ENCODE results near the gene LETM1. TPM values are rescaled to one million over a fixed set of nuclear protein-coding genes. Genes with fewer than 3 reads are reported as not detected.

The LETM1 gene
- total and polyA plus RNA-seq, 2 of the 13 experiments (the other 11 are each of a cell fraction or from before 2014, with no cell fraction given), result 9.7 to 41.6 TPM

DNA sequence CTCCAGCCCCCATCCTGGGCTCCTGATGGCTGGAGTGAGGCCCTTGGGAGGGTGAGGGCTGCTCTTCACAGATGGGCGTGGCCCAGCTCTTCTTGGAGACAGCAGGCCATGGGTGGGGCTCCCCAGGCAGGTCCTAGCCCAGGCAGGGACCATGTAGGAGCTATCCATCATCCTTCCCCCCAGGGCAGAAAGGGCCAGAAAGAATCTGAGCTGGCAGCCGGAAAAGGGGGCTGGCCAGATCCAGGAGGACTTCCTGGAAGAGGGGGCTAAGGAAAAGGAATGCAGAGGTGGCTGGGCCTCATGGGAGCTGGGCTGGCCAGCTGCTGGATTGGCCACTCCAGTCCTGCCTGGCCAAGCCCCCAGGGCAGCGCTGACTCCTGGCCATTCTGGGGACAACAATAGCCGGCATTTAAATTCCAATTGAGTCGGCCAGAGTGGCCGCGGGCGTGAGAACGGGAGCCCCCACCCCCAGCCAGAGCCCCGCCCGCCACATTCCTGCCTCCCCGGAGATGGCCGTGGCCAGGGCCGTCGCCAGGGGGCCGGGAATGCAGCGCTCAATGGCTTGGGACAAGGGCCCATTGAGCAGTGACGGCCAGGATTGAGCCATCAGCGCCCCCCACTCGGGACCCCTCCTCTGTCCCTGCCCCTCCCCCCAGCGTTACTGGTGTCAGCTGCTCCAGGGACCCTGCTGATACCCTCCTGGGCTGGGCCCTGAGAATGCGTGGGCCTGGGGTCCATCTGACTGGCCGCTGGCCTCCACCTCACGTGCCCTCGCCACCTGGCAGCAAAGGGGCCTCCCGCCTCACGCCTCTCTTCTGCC, 77.9 kb downstream of the LETM1 start (continued):
- TF ChIP-seq EZH2 (conservative IDR thresholded peaks at IDR 0.05; ENCODE audit: low read depth, low read length) (no peak), ZNF121 (CRISPR knock-in tag; IDR thresholded peaks at IDR 0.05) (no peak), ZNF367 (CRISPR knock-in tag; IDR thresholded peaks at IDR 0.05; ENCODE audit: borderline replicate concordance) (0 out of 2 replicates have a peak, but pooled peaks have one; percentile 45), KLF15 (CRISPR knock-in tag; IDR thresholded peaks at IDR 0.05; ENCODE audit: borderline replicate concordance) (no peak), GTF3A (CRISPR knock-in tag; conservative IDR thresholded peaks at IDR 0.05) (no peak), MTA3 (CRISPR knock-in tag; IDR thresholded peaks at IDR 0.05) (no peak), ZNF326 (CRISPR knock-in tag; IDR thresholded peaks at IDR 0.05; ENCODE audit: borderline replicate concordance) (no peak), ZNF543 (CRISPR knock-in tag; IDR thresholded peaks at IDR 0.05) (no peak), ZNF446 (CRISPR knock-in tag; IDR thresholded peaks at IDR 0.05) (no peak), GATAD1 (CRISPR knock-in tag; IDR thresholded peaks at IDR 0.05) (no peak; the same call in 1 of the 2 replicates), ZNF138 (CRISPR knock-in tag; IDR thresholded peaks at IDR 0.05; ENCODE audit: low read depth) (no peak), ELF4 (CRISPR knock-in tag; IDR thresholded peaks at IDR 0.05; ENCODE audit: borderline replicate concordance) (no peak), HHEX (CRISPR knock-in tag; IDR thresholded peaks at IDR 0.05) (no peak), ZNF207 (IDR thresholded peaks at IDR 0.05; ENCODE audit: borderline replicate concordance) (no peak), HNF1B (CRISPR knock-in tag; IDR thresholded peaks at IDR 0.05) (no peak), THAP11 (CRISPR knock-in tag; IDR thresholded peaks at IDR 0.05) (no peak), ZNF589 (CRISPR knock-in tag; conservative IDR thresholded peaks at IDR 0.05) (no peak), DMAP1 (CRISPR knock-in tag; IDR thresholded peaks at IDR 0.05) (no peak), REXO4 (CRISPR knock-in tag; IDR thresholded peaks at IDR 0.05; ENCODE audit: borderline replicate concordance) (no peak), HNRNPK (IDR thresholded peaks at IDR 0.05; ENCODE audit: low read depth, low read length, poor library complexity, severe bottlenecking) (peak; percentile 21), ZNF607 (CRISPR knock-in tag; IDR thresholded peaks at IDR 0.05; ENCODE audit: borderline replicate concordance) (no peak)
- TF ChIP-seq, protein P1, sequence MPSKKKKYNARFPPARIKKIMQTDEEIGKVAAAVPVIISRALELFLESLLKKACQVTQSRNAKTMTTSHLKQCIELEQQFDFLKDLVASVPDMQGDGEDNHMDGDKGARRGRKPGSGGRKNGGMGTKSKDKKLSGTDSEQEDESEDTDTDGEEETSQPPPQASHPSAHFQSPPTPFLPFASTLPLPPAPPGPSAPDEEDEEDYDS (CRISPR knock-in tag; IDR thresholded peaks at IDR 0.05), result no peak
- TF ChIP-seq, protein P2, sequence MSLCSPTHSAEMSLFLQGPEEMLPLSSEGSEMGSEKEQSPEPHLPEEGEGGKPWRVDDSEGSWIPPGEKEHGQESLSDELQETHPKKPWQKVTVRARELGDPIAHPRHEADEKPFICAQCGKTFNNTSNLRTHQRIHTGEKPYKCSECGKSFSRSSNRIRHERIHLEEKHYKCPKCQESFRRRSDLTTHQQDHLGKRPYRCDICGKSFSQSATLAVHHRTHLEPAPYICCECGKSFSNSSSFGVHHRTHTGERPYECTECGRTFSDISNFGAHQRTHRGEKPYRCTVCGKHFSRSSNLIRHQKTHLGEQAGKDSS (CRISPR knock-in tag; IDR thresholded peaks at IDR 0.05; ENCODE audit: borderline replicate concordance, low read depth), result no peak
- TF ChIP-seq, protein P3, sequence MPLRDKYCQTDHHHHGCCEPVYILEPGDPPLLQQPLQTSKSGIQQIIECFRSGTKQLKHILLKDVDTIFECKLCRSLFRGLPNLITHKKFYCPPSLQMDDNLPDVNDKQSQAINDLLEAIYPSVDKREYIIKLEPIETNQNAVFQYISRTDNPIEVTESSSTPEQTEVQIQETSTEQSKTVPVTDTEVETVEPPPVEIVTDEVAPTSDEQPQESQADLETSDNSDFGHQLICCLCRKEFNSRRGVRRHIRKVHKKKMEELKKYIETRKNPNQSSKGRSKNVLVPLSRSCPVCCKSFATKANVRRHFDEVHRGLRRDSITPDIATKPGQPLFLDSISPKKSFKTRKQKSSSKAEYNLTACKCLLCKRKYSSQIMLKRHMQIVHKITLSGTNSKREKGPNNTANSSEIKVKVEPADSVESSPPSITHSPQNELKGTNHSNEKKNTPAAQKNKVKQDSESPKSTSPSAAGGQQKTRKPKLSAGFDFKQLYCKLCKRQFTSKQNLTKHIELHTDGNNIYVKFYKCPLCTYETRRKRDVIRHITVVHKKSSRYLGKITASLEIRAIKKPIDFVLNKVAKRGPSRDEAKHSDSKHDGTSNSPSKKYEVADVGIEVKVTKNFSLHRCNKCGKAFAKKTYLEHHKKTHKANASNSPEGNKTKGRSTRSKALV (CRISPR knock-in tag; IDR thresholded peaks at IDR 0.05), result no peak
- TF ChIP-seq, protein P4, sequence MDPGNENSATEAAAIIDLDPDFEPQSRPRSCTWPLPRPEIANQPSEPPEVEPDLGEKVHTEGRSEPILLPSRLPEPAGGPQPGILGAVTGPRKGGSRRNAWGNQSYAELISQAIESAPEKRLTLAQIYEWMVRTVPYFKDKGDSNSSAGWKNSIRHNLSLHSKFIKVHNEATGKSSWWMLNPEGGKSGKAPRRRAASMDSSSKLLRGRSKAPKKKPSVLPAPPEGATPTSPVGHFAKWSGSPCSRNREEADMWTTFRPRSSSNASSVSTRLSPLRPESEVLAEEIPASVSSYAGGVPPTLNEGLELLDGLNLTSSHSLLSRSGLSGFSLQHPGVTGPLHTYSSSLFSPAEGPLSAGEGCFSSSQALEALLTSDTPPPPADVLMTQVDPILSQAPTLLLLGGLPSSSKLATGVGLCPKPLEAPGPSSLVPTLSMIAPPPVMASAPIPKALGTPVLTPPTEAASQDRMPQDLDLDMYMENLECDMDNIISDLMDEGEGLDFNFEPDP (CRISPR knock-in tag; conservative IDR thresholded peaks at IDR 0.05), result no peak
